Head of caudate nucleus (tissue), 42 donors: ENCODE measurements around the gene HAUS2.

Experiments
- DNase-seq, 42 donors: peaks; one replicate each; pipeline versions ENCODE4 v3.0.0 to v3.0.0-alpha.2; 2020 to 2021; ENCODE audit warnings: mixed read lengths in 7 of 42
- intact Hi-C: fragments of 100-400 bp; cut with DNase I; formaldehyde crosslinking; loops from one replicate; pipeline ENCODE4 v1.15.0; 2022

The HAUS2 gene

GRCh38 chr15:42548249-42549031, at the start of gene HAUS2, which contains the start of gene LRRC57:
TSS of gene HAUS2 (plus strand) at chr15:42548838. CDS start at chr15:42548873, 35 bp downstream.
TSS of gene LRRC57 (minus strand) at chr15:42548793. CDS start at chr15:42548434, 359 bp downstream.
- intact Hi-C loops, result loop anchor here (10.0 kb wide), 1 partner anchor 54 kb away; the partner anchor contains the start of genes SNAP23 and ZNF106

GRCh38 chr15:42499858-42500609, 48.6 kb upstream of the HAUS2 start:
- no peak for DNase-seq
- intact Hi-C loops, result loop anchor here (5.0 to 10.0 kb wide), 2 partner anchors 45 to 77 kb away; partner anchors contain the start of genes HAUS2, LRRC57 and STARD9

More at GRCh38 chr15:42548249-42549031, at the start of gene HAUS2, which contains the start of gene LRRC57:
- peak; percentile 64 to 94 (median 89) for DNase-seq

GRCh38 chr15:42502477-42502876, 46.2 kb upstream of the HAUS2 start:
- DNase-seq, result no peak
- intact Hi-C loops, result no loop called here

GRCh38 chr15:42503825-42504224, 44.8 kb upstream of the HAUS2 start:
- intact Hi-C loops, result no loop called here
- no peak for DNase-seq

GRCh38 chr15:42504631-42505030, 44.0 kb upstream of the HAUS2 start:
- intact Hi-C loops, result no loop called here
- DNase-seq, result no peak

- intact Hi-C loops, result no loop called here
- DNase-seq, result no peak
Measured at GRCh38 chr15:42507514-42507913, 41.1 kb upstream of the HAUS2 start.

GRCh38 chr15:42508263-42508690, 40.4 kb upstream of the HAUS2 start:
- intact Hi-C loops, result no loop called here
- DNase-seq, result no peak

- DNase-seq, result no peak
- intact Hi-C loops, result no loop called here
Measured at GRCh38 chr15:42510258-42511006, 38.2 kb upstream of the HAUS2 start.

GRCh38 chr15:42511007-42511391, 37.6 kb upstream of the HAUS2 start:
- intact Hi-C loops, result no loop called here
- DNase-seq, result no peak

- no peak for DNase-seq
- intact Hi-C loops, result no loop called here
Measured at GRCh38 chr15:42523331-42523730, 25.3 kb upstream of the HAUS2 start.

GRCh38 chr15:42528970-42529369, 19.7 kb upstream of the HAUS2 start:
- intact Hi-C loops, result no loop called here
- DNase-seq, result no peak

GRCh38 chr15:42533246-42533645, 15.4 kb upstream of the HAUS2 start:
- DNase-seq, result no peak
- intact Hi-C loops, result no loop called here

- no peak for DNase-seq
- intact Hi-C loops, result loop anchor here (10.0 kb wide), 1 partner anchor 50 kb away; the partner anchor contains the start of genes SNAP23 and ZNF106
Measured at GRCh38 chr15:42544853-42545629, 3.6 kb upstream of the HAUS2 start.

- intact Hi-C loops, result loop anchor here (10.0 kb wide), 1 partner anchor 53 kb away; the partner anchor contains the start of genes SNAP23 and ZNF106
- peak in 1 of 42 donors; percentile 23 for DNase-seq
Measured at GRCh38 chr15:42547918-42548248, 755 bp upstream of the HAUS2 start.

GRCh38 chr15:42549032-42549491, 424 bp downstream of the HAUS2 start:
- intact Hi-C loops, result loop anchor here (10.0 kb wide), 1 partner anchor 54 kb away; the partner anchor contains the start of genes SNAP23 and ZNF106
- DNase-seq, result peak in 19 of 42 donors; percentile 7 to 59 (median 18)

- DNase-seq, result no peak
- intact Hi-C loops, result loop anchor here (10.0 kb wide), 1 partner anchor 55 kb away; the partner anchor contains the start of genes SNAP23 and ZNF106
Measured at GRCh38 chr15:42549741-42550392, 1.2 kb downstream of the HAUS2 start.

GRCh38 chr15:42553554-42553953, 4.9 kb downstream of the HAUS2 start:
- DNase-seq, result no peak
- intact Hi-C loops, result no loop called here
